Panc1 (cell line): ENCODE data around the gene MOK. TPM values are rescaled to one million over a fixed set of nuclear protein-coding genes. Genes with fewer than 3 reads are reported as not detected.

Experiments
- ATAC-seq: fragments of 200-7000 bp; cut with Tn5 transposase; 2 replicates; pipeline ENCODE4 v1.9.1; 2020; ENCODE audit warnings: mild to moderate bottlenecking, moderate library complexity
- BruUV-seq: library from RNA; stranded (reverse); fragments of 400-500 nt; replicated peaks from 2 replicates; lab custom pipeline; 2021; lab: Mats Ljungman, UMichigan
- CTCF ChIA-PET: fragments of 300-600 bp; sonication (Branson Sonifier 250); formaldehyde crosslinking; loops from one replicate; lab custom pipeline; 2022; ENCODE audit warnings: antibody characterized with exemption; lab: Charles Lee
- POLR2A ChIA-PET: fragments of 300-600 bp; sonication (Branson Sonifier 250); formaldehyde crosslinking; loops from one replicate; lab custom pipeline; 2022; ENCODE audit warnings: antibody characterized with exemption; lab: Charles Lee
- DNase-seq: peaks from one replicate; pipeline ENCODE4 v3.0.0-alpha.2; 2010; ENCODE audit warnings: low read depth, low spot score
- H3K27ac ChIP-seq: 2 replicates; pipeline ENCODE4 v1.5.1; 2011; ENCODE audit warnings: mild to moderate bottlenecking, low read length, inconsistent platforms
- H3K27me3 ChIP-seq: fragments of 200-500 bp; sonication (Bioruptor generic); 2 replicates; pipeline ENCODE4 v1.6.0; 2014; ENCODE audit warnings: low read length, inconsistent platforms; ENCODE audit not compliant: control insufficient read depth, insufficient read depth
- H3K36me3 ChIP-seq: fragments of 200-500 bp; sonication (Bioruptor generic); 2 replicates; pipeline ENCODE4 v1.5.1; 2014; ENCODE audit warnings: inconsistent platforms, mild to moderate bottlenecking, low read length, moderate library complexity; ENCODE audit not compliant: control insufficient read depth, insufficient read depth
- H3K4me1 ChIP-seq: 2 replicates; pipeline ENCODE4 v1.5.1; 2011; ENCODE audit warnings: inconsistent platforms, mild to moderate bottlenecking, low read length, moderate library complexity; ENCODE audit not compliant: control insufficient read depth, insufficient read depth
- H3K4me3 ChIP-seq, 2 experiments: 2 replicates each; pipeline ENCODE4 v1.5.1; 2011 to 2012; ENCODE audit warnings: low read depth in 2 of 2, low read length in 2 of 2, mild to moderate bottlenecking in 2 of 2, inconsistent platforms in 1 of 2, moderate library complexity in 1 of 2
- H3K9me3 ChIP-seq: fragments of 200-500 bp; sonication (Bioruptor generic); 2 replicates; pipeline ENCODE4 v1.5.1; 2014; ENCODE audit warnings: low read depth, mild to moderate bottlenecking, inconsistent platforms, low read length, moderate library complexity; ENCODE audit not compliant: control insufficient read depth, insufficient read depth
- CTCF ChIP-seq: fragments of 450-650 bp; IDR thresholded peaks from 2 replicates; pipeline ENCODE4 v1.5.1; 2017; ENCODE audit warnings: mild to moderate bottlenecking
- POLR2AphosphoS5 ChIP-seq: IDR thresholded peaks from 2 replicates; pipeline ENCODE4 v1.6.1; 2012; ENCODE audit warnings: mild to moderate bottlenecking, low read depth, low read length, moderate library complexity
- REST ChIP-seq, 2 experiments: IDR thresholded peaks; 2 replicates each; pipeline ENCODE4 v1.6.1; 2011 to 2012; ENCODE audit warnings: low read depth in 2 of 2, control low read depth in 1 of 2, low read length in 1 of 2, mild to moderate bottlenecking in 1 of 2, moderate library complexity in 1 of 2; ENCODE audit not compliant: insufficient read depth in 1 of 2
- SIN3A ChIP-seq: IDR thresholded peaks from 2 replicates; pipeline ENCODE4 v1.6.1; 2012; ENCODE audit warnings: low read depth, mild to moderate bottlenecking, low read length, moderate library complexity, borderline replicate concordance; ENCODE audit not compliant: insufficient read depth
- TCF7L2 ChIP-seq: IDR thresholded peaks from 2 replicates; pipeline ENCODE4 v1.6.1; 2011; ENCODE audit warnings: mild to moderate bottlenecking, low read depth, low read length, inconsistent platforms
- in situ Hi-C: cut with HindIII; loops from 2 replicates; pipeline ENCODE4 v1.10.0; 2016; ENCODE audit warnings: low sequenced_read_pairs, low pct_unique_long_range_greater_than_20kb
- intact Hi-C: fragments of 100-400 bp; cut with micrococcal nuclease; formaldehyde crosslinking; loops from one replicate; pipeline ENCODE4 v1.10.0; 2022; ENCODE audit not compliant: unreplicated experiment
- total RNA-seq: library from RNA; stranded (reverse); gene quantifications from one replicate; pipeline ENCODE4 v1.2.1, GENCODE V29; 2021; ENCODE audit not compliant: unreplicated experiment

The MOK gene
- total RNA-seq, 1 experiment from 2014 or later, result 9.8 TPM

- no peaks in the 10 kb centered on the region; the same call in 1 of the 2 replicates for H3K36me3 ChIP-seq
- H3K27me3 ChIP-seq, result no peaks in the 10 kb centered on the region
- in situ Hi-C loops (loop anchor here (25.0 kb wide), 1 partner anchor 92 kb away; the partner anchor contains the start of genes MOK and ZNF839), intact Hi-C loops (no loop called here)
- no peak overlapping the region for H3K27ac ChIP-seq
- no peak for DNase-seq
- no peak for ATAC-seq
- no peak overlapping the region for H3K4me3 ChIP-seq
- TF ChIP-seq POLR2AphosphoS5, result no peak
- no peak for TF ChIP-seq TCF7L2
- TF ChIP-seq SIN3A, result no peak
- no peak for TF ChIP-seq CTCF
- TF ChIP-seq REST (IDR thresholded peaks at IDR 0.05; ENCODE audit: insufficient read depth in 1 of 2, low read depth in 2 of 2, low read length in 1 of 2), result no peak
- no peaks in the 10 kb centered on the region for H3K9me3 ChIP-seq
- CTCF ChIA-PET, result no interaction called here
- BruUV-seq, result no TSS peak
- no peaks in the 10 kb centered on the region for H3K4me1 ChIP-seq
- POLR2A ChIA-PET, result no interaction called here
Measured at GRCh38 chr14:102220031-102220430, 84.9 kb downstream of the MOK start.

- ATAC-seq, result no peak
- intact Hi-C loops, result no loop called here
Measured at GRCh38 chr14:102219316-102219715, 85.6 kb downstream of the MOK start.

More at GRCh38 chr14:102219316-102219715, 85.6 kb downstream of the MOK start:
- Histone ChIP-seq H3K4me1 (no peaks in the 10 kb centered on the region), H3K27ac (no peak overlapping the region), H3K4me3 (no peak overlapping the region), H3K36me3 (no peaks in the 10 kb centered on the region; the same call in 1 of the 2 replicates), H3K9me3 (no peaks in the 10 kb centered on the region), H3K27me3 (no peaks in the 10 kb centered on the region)
- DNase-seq, result no peak
- in situ Hi-C loops, result loop anchor here (25.0 kb wide), 1 partner anchor 93 kb away; the partner anchor contains the start of genes MOK and ZNF839
- ChIA-PET CTCF (no interaction called here), POLR2A (no interaction called here)
- TF ChIP-seq POLR2AphosphoS5 (no peak), TCF7L2 (no peak), REST (IDR thresholded peaks at IDR 0.05; ENCODE audit: insufficient read depth in 1 of 2, low read depth in 2 of 2, low read length in 1 of 2) (no peak), CTCF (no peak), SIN3A (no peak)
- no TSS peak for BruUV-seq
